Psoas muscle (tissue), 8 donors: ENCODE results near the gene SCAF4. TPM values are rescaled to one million over a fixed set of nuclear protein-coding genes. Genes with fewer than 3 reads are reported as not detected.

Source experiments
- ATAC-seq, 4 donors: fragments of 200-7000 bp; cut with Tn5 transposase; one replicate each; pipeline ENCODE4 v1.9.1; 2020; ENCODE audit warnings: moderate library complexity in 3 of 4, mild to moderate bottlenecking in 2 of 4
- DNase-seq, 2 donors: peaks; one replicate each; pipeline ENCODE4 v3.0.0-alpha.2; 2020
- H3K27ac ChIP-seq: fragments of 200-600 bp; one replicate; pipeline ENCODE4 v1.8.0; 2022
- H3K27me3 ChIP-seq, 3 donors: fragments of 200-600 bp in 1 of 3; one replicate each; pipeline versions ENCODE4 v1.6.1 to v1.8.0; 2013 to 2022; ENCODE audit warnings: low read length in 2 of 3, mild to moderate bottlenecking in 2 of 3, moderate library complexity in 1 of 3; ENCODE audit not compliant: insufficient read depth in 3 of 3
- H3K36me3 ChIP-seq, 2 donors: fragments of 200-600 bp in 1 of 2; one replicate each; pipeline versions ENCODE4 v1.6.1 to v1.8.0; 2013 to 2022; ENCODE audit warnings: low read depth in 1 of 2, mild to moderate bottlenecking in 1 of 2, moderate library complexity in 1 of 2; ENCODE audit not compliant: insufficient read depth in 1 of 2
- H3K4me1 ChIP-seq: fragments of 200-600 bp; one replicate; pipeline ENCODE4 v1.8.0; 2022
- H3K4me3 ChIP-seq: fragments of 200-600 bp; one replicate; pipeline ENCODE4 v1.8.0; 2022; ENCODE audit warnings: mild to moderate bottlenecking
- H3K9me3 ChIP-seq: fragments of 200-600 bp; one replicate; pipeline ENCODE4 v1.8.0; 2022
- WGBS, 3 donors: extraction: QIAGEN DNeasy Blood & Tissue Kit; methylation state at CpG; one replicate each; pipeline versions ENCODE4 v1.1.6 to v1.1.7; 2013; 5-methylcytosine and 5-hydroxymethylcytosine counted together
- intact Hi-C, 2 donors: fragments of 100-400 bp; cut with DNase I; formaldehyde crosslinking; loops; one replicate each; pipeline versions ENCODE4 v1.11.0 to v1.14.2; 2022
- polyA plus RNA-seq, 3 donors: library from polyadenylated mRNA; stranded (reverse); fragments of 200-250 nt; gene quantifications; one replicate each; pipeline ENCODE4 v1.2.3, GENCODE V29; 2013
- total RNA-seq, 4 donors: library from RNA; stranded (reverse); fragmentation: NEBNext Ultra II Directional in 2 of 4; extraction: Animal tissue kit (Norgen Biotek cat#: 25700) in 2 of 4; gene quantifications; one replicate each; pipeline versions ENCODE4 v1.2.1 to v1.2.4, GENCODE V29; 2021 to 2023
- TF ChIP-seq, protein P1 (sequence below): fragments of 200-600 bp; IDR thresholded peaks from one replicate; pipeline ENCODE4 v1.8.0; 2022; ENCODE audit warnings: antibody characterized with exemption
- donor health status: healthy with polysubstance abuse.
- donor health status: DM: no; HTN: no; CAD: no; lungs with moderate emphysema.
- donor health status: Bipolar disorder and iron deficiency.
- donor health status: healthy.
- donor health status: DM: yes; HTN: yes; CAD: no.
- donor health status: DM: no; HTN: no; CAD: no.
- donor health status: DM: no; HTN: no; CAD: no.
- donor health status: DM: yes; HTN: yes; CAD: no.

Gene SCAF4
- total and polyA plus RNA-seq, 7 donors = 7.5 to 23.9 (median 17.3) TPM

- intact Hi-C loops = no loop called here
- WGBS, 3 donors = 88 to 92% (median 91%) methylated on average over 7 of the region's 7 CpGs
- TF ChIP-seq, protein P1, sequence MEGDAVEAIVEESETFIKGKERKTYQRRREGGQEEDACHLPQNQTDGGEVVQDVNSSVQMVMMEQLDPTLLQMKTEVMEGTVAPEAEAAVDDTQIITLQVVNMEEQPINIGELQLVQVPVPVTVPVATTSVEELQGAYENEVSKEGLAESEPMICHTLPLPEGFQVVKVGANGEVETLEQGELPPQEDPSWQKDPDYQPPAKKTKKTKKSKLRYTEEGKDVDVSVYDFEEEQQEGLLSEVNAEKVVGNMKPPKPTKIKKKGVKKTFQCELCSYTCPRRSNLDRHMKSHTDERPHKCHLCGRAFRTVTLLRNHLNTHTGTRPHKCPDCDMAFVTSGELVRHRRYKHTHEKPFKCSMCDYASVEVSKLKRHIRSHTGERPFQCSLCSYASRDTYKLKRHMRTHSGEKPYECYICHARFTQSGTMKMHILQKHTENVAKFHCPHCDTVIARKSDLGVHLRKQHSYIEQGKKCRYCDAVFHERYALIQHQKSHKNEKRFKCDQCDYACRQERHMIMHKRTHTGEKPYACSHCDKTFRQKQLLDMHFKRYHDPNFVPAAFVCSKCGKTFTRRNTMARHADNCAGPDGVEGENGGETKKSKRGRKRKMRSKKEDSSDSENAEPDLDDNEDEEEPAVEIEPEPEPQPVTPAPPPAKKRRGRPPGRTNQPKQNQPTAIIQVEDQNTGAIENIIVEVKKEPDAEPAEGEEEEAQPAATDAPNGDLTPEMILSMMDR = no peak
- no peak for ATAC-seq
- no peaks in the 10 kb centered on the region for H3K4me1 ChIP-seq
- DNase-seq = no peak
- no peaks in the 10 kb centered on the region for H3K9me3 ChIP-seq
- H3K36me3 ChIP-seq = peaks cover 10 to 99% of the 10 kb centered on the region in 2 donors
- H3K27ac ChIP-seq = no peak overlapping the region
- no peaks in the 10 kb centered on the region for H3K27me3 ChIP-seq
- H3K4me3 ChIP-seq = no peak overlapping the region
Observed at GRCh38 chr21:31684918-31685317, 47.0 kb downstream of the SCAF4 start.

DNA sequence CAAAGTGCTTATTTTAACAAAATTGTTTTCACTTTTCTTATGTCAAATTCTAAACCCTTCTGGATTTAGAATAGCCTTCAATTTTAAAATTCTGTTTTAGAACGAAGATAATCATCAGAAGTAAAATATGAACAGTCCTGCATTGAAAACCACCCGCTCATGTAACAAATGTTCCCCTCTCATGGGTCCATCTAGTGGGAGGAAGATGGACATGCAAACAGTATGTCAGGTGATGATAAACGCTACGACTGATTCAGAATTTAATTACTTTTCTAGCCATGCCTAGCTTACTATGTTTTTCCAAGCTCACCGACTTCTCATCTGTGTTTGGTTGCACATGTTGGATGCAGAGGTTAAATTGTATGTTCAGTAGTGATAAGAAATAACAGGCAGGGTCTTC lies 48.9 kb downstream of the SCAF4 start:
- no peaks in the 10 kb centered on the region for H3K27me3 ChIP-seq
- no peaks in the 10 kb centered on the region for H3K9me3 ChIP-seq
- H3K27ac ChIP-seq = no peak overlapping the region
- DNase-seq (no peak), ATAC-seq (no peak)
- peaks cover 6 to 93% of the 10 kb centered on the region in 2 donors for H3K36me3 ChIP-seq
- WGBS, 3 donors = 86 to 88% (median 88%) methylated on average over 5 of the region's 5 CpGs
- intact Hi-C loops = no loop called here
- no peak overlapping the region for H3K4me3 ChIP-seq
- no peaks in the 10 kb centered on the region for H3K4me1 ChIP-seq
- TF ChIP-seq, protein P1 = peak; percentile 6

- Histone ChIP-seq H3K27me3 (no peaks in the 10 kb centered on the region), H3K27ac (no peak overlapping the region), H3K4me1 (no peaks in the 10 kb centered on the region), H3K36me3 (peaks cover 6 to 89% of the 10 kb centered on the region in 2 donors), H3K4me3 (no peak overlapping the region), H3K9me3 (no peaks in the 10 kb centered on the region)
- intact Hi-C loops = no loop called here
- DNase-seq (no peak), ATAC-seq (no peak)
- TF ChIP-seq, protein P1 = no peak
Observed at GRCh38 chr21:31682620-31683019, 49.3 kb downstream of the SCAF4 start.

- no peak for DNase-seq
- intact Hi-C loops = no loop called here
- 95 to 97% (median 96%) methylated on average over 2 of the region's 2 CpGs for WGBS, 3 donors
- H3K36me3 ChIP-seq = peaks cover 0 to 56% of the 10 kb centered on the region in 2 donors
- H3K4me1 ChIP-seq = no peaks in the 10 kb centered on the region
- H3K27me3 ChIP-seq = no peaks in the 10 kb centered on the region
- H3K4me3 ChIP-seq = no peak overlapping the region
- no peak for ATAC-seq
- TF ChIP-seq, protein P1 = no peak
- H3K27ac ChIP-seq = no peak overlapping the region
- H3K9me3 ChIP-seq = no peaks in the 10 kb centered on the region
Observed at GRCh38 chr21:31678478-31678877, 53.4 kb downstream of the SCAF4 start.

GRCh38 chr21:31677047-31677446 lies 54.9 kb downstream of the SCAF4 start:
- WGBS, 3 donors = 96 to 97% (median 96%) methylated on average over 3 of the region's 3 CpGs
- no peaks in the 10 kb centered on the region for H3K27me3 ChIP-seq
- H3K4me1 ChIP-seq = no peaks in the 10 kb centered on the region
- no peaks in the 10 kb centered on the region for H3K9me3 ChIP-seq
- H3K4me3 ChIP-seq = no peak overlapping the region
- TF ChIP-seq, protein P1 = no peak
- intact Hi-C loops = no loop called here
- ATAC-seq (no peak), DNase-seq (no peak)
- H3K27ac ChIP-seq = no peak overlapping the region
- peaks cover under 1 to 42% of the 10 kb centered on the region in 2 donors for H3K36me3 ChIP-seq
